SK-N-SH (cell line): Measurements from ENCODE around the gene MCF2L.

Experiments
- EP300 ChIP-seq, 2 experiments: IDR thresholded peaks; 2 replicates each; pipeline versions ENCODE4 v1.4.0 to v1.6.1; 2012; ENCODE audit warnings: borderline replicate concordance in 1 of 2, low read depth in 1 of 2, low read length in 1 of 2
- NFIC ChIP-seq: IDR thresholded peaks from 2 replicates; pipeline ENCODE4 v1.4.0; 2012; ENCODE audit warnings: borderline replicate concordance
- NRF1 ChIP-seq: IDR thresholded peaks from 2 replicates; pipeline ENCODE4 v1.6.1; 2012; ENCODE audit warnings: low read depth, mild to moderate bottlenecking, low read length
- POLR2AphosphoS5 ChIP-seq: IDR thresholded peaks from 2 replicates; pipeline ENCODE4 v1.6.1; 2012; ENCODE audit warnings: low read depth, low read length
- RAD21 ChIP-seq: IDR thresholded peaks from 2 replicates; pipeline ENCODE4 v1.6.1; 2012; ENCODE audit warnings: mild to moderate bottlenecking, low read length
- TAF1 ChIP-seq: IDR thresholded peaks from 2 replicates; pipeline ENCODE4 v1.6.1; 2012; ENCODE audit warnings: low read depth, mild to moderate bottlenecking, low read length, moderate library complexity, borderline replicate concordance
- YY1 ChIP-seq: IDR thresholded peaks from 2 replicates; pipeline ENCODE4 v1.4.0; 2012; ENCODE audit warnings: low read depth, mild to moderate bottlenecking
- TF ChIP-seq, protein P1 (sequence below): fragments of 150-350 bp; IDR thresholded peaks from 2 replicates; pipeline ENCODE4 v1.6.1; 2016; ENCODE audit warnings: mild to moderate bottlenecking, low read depth, low read length
- TF ChIP-seq, protein P2 (sequence below): IDR thresholded peaks from 2 replicates; pipeline ENCODE4 v1.6.1; 2012; ENCODE audit warnings: mild to moderate bottlenecking, low read depth, low read length, moderate library complexity
- TF ChIP-seq, protein P3 (sequence below): fragments of 200-600 bp; sonication (generic); IDR thresholded peaks from 2 replicates; pipeline ENCODE4 v1.6.1; 2017; ENCODE audit warnings: antibody characterized with exemption, mild to moderate bottlenecking, moderate library complexity
- TF ChIP-seq, protein P4 (sequence below): IDR thresholded peaks from 2 replicates; pipeline ENCODE4 v1.4.0; 2012; ENCODE audit warnings: low read depth, borderline replicate concordance
- TF ChIP-seq, protein P5 (sequence below): IDR thresholded peaks from 2 replicates; pipeline ENCODE4 v1.4.0; 2012; ENCODE audit warnings: low read depth

DNA sequence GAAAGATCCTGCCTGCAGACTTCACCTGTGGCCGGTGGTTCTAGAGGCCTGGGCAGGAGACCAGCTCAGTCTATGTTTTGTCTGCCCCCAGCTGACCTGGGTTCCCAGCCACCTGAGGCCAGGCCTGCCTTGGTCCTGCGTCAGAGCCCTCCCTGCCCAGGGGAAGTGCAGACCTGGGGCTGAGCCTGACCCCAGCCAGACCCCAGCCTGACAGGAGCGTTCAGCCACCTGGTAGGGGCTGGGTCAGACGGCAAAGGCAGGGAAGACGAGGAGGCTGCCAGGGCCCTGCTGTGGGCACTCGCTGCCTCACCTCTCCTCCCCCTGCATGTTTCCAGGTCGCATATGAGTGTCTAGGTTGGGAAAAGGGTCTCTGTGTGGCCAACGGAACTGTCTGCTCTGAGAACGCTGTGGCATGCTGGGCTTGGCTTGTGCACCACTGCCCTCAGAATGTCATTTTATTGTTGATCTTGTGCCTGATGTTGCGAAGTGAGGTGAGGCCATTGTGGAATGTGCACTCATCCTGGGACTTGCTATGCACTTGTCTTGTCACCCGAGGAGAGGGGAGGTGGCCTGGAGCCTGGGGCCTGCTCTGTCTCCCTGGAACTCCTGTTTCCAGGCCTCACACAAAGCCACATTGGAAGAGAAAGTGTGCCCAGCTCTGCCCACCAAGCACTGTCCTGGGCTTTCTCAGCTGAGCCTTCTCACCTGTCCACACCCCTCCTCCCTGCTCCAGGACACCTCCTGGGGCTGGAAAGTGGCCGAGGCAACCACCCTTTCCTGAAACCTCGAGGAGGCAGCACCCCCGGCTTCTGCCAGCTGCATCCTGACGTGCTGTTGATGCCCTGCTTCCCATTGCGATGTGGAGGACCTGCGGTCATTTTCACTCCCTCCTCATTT lies 15.2 kb upstream of the MCF2L start:
- TF ChIP-seq, protein P1, sequence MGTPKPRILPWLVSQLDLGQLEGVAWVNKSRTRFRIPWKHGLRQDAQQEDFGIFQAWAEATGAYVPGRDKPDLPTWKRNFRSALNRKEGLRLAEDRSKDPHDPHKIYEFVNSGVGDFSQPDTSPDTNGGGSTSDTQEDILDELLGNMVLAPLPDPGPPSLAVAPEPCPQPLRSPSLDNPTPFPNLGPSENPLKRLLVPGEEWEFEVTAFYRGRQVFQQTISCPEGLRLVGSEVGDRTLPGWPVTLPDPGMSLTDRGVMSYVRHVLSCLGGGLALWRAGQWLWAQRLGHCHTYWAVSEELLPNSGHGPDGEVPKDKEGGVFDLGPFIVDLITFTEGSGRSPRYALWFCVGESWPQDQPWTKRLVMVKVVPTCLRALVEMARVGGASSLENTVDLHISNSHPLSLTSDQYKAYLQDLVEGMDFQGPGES: no peak
- TF ChIP-seq, protein P2, sequence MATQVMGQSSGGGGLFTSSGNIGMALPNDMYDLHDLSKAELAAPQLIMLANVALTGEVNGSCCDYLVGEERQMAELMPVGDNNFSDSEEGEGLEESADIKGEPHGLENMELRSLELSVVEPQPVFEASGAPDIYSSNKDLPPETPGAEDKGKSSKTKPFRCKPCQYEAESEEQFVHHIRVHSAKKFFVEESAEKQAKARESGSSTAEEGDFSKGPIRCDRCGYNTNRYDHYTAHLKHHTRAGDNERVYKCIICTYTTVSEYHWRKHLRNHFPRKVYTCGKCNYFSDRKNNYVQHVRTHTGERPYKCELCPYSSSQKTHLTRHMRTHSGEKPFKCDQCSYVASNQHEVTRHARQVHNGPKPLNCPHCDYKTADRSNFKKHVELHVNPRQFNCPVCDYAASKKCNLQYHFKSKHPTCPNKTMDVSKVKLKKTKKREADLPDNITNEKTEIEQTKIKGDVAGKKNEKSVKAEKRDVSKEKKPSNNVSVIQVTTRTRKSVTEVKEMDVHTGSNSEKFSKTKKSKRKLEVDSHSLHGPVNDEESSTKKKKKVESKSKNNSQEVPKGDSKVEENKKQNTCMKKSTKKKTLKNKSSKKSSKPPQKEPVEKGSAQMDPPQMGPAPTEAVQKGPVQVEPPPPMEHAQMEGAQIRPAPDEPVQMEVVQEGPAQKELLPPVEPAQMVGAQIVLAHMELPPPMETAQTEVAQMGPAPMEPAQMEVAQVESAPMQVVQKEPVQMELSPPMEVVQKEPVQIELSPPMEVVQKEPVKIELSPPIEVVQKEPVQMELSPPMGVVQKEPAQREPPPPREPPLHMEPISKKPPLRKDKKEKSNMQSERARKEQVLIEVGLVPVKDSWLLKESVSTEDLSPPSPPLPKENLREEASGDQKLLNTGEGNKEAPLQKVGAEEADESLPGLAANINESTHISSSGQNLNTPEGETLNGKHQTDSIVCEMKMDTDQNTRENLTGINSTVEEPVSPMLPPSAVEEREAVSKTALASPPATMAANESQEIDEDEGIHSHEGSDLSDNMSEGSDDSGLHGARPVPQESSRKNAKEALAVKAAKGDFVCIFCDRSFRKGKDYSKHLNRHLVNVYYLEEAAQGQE: no peak
- TF ChIP-seq TAF1: no peak
- TF ChIP-seq, protein P3, sequence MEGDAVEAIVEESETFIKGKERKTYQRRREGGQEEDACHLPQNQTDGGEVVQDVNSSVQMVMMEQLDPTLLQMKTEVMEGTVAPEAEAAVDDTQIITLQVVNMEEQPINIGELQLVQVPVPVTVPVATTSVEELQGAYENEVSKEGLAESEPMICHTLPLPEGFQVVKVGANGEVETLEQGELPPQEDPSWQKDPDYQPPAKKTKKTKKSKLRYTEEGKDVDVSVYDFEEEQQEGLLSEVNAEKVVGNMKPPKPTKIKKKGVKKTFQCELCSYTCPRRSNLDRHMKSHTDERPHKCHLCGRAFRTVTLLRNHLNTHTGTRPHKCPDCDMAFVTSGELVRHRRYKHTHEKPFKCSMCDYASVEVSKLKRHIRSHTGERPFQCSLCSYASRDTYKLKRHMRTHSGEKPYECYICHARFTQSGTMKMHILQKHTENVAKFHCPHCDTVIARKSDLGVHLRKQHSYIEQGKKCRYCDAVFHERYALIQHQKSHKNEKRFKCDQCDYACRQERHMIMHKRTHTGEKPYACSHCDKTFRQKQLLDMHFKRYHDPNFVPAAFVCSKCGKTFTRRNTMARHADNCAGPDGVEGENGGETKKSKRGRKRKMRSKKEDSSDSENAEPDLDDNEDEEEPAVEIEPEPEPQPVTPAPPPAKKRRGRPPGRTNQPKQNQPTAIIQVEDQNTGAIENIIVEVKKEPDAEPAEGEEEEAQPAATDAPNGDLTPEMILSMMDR: no peak
- no peak for TF ChIP-seq EP300 (IDR thresholded peaks at IDR 0.05; ENCODE audit: borderline replicate concordance in 1 of 2, low read depth in 1 of 2, low read length in 1 of 2)
- TF ChIP-seq RAD21: no peak
- TF ChIP-seq, protein P4, sequence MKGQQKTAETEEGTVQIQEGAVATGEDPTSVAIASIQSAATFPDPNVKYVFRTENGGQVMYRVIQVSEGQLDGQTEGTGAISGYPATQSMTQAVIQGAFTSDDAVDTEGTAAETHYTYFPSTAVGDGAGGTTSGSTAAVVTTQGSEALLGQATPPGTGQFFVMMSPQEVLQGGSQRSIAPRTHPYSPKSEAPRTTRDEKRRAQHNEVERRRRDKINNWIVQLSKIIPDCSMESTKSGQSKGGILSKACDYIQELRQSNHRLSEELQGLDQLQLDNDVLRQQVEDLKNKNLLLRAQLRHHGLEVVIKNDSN: no peak
- no peak for TF ChIP-seq NFIC
- no peak for TF ChIP-seq POLR2AphosphoS5
- TF ChIP-seq NRF1: no peak
- TF ChIP-seq, protein P5, sequence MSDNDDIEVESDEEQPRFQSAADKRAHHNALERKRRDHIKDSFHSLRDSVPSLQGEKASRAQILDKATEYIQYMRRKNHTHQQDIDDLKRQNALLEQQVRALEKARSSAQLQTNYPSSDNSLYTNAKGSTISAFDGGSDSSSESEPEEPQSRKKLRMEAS: no peak
- TF ChIP-seq YY1: no peak
